ENCODE measurements around the gene TCOF1.

Gene TCOF1

GRCh38 chr5:150397782-150398721 lies 40.6 kb downstream of the TCOF1 start:
- TF ChIP-seq CREB1 (IDR thresholded peaks at IDR 0.05; ENCODE audit: low read depth), result no peak

GRCh38 chr5:150398722-150399523 lies 41.4 kb downstream of the TCOF1 start:
- TF ChIP-seq TCF12 (IDR thresholded peaks at IDR 0.05; ENCODE audit: low read depth), result no peak

GRCh38 chr5:150399524-150400211 lies 42.2 kb downstream of the TCOF1 start:
- no peak for TF ChIP-seq EGR1 (IDR thresholded peaks at IDR 0.05)
- no peak for TF ChIP-seq TEAD4 (IDR thresholded peaks at IDR 0.05)
- no peak for TF ChIP-seq CEBPB (IDR thresholded peaks at IDR 0.05)
- no peak for TF ChIP-seq EP300 (IDR thresholded peaks at IDR 0.05; ENCODE audit: borderline replicate concordance)
- TF ChIP-seq NFIC (IDR thresholded peaks at IDR 0.05), result no peak
- no peak for TF ChIP-seq RAD21 (IDR thresholded peaks at IDR 0.05; ENCODE audit: low read depth)

GRCh38 chr5:150400316-150401075 lies 43.0 kb downstream of the TCOF1 start:
- TF ChIP-seq MAX (IDR thresholded peaks at IDR 0.05) (no peak), NFIC (IDR thresholded peaks at IDR 0.05) (no peak), EGR1 (IDR thresholded peaks at IDR 0.05) (no peak), EP300 (IDR thresholded peaks at IDR 0.05; ENCODE audit: borderline replicate concordance) (no peak), TCF12 (IDR thresholded peaks at IDR 0.05; ENCODE audit: low read depth) (no peak), YY1 (IDR thresholded peaks at IDR 0.05; ENCODE audit: low read depth) (no peak), CREB1 (IDR thresholded peaks at IDR 0.05; ENCODE audit: low read depth) (no peak), FOXM1 (IDR thresholded peaks at IDR 0.05; ENCODE audit: borderline replicate concordance, low read depth) (no peak), TAF1 (IDR thresholded peaks at IDR 0.05; ENCODE audit: low read depth) (no peak), RAD21 (IDR thresholded peaks at IDR 0.05; ENCODE audit: low read depth) (no peak), TEAD4 (IDR thresholded peaks at IDR 0.05) (no peak), ZBTB7A (IDR thresholded peaks at IDR 0.05; ENCODE audit: low read depth) (no peak), USF1 (IDR thresholded peaks at IDR 0.05) (no peak), REST (IDR thresholded peaks at IDR 0.05; ENCODE audit: low read depth) (no peak), CEBPB (IDR thresholded peaks at IDR 0.05) (no peak)

- no peak for TF ChIP-seq TEAD4 (IDR thresholded peaks at IDR 0.05)
- TF ChIP-seq USF1 (IDR thresholded peaks at IDR 0.05), result no peak
- no peak for TF ChIP-seq REST (IDR thresholded peaks at IDR 0.05; ENCODE audit: low read depth)
- TF ChIP-seq ZBTB7A (IDR thresholded peaks at IDR 0.05; ENCODE audit: low read depth), result no peak
- TF ChIP-seq EGR1 (IDR thresholded peaks at IDR 0.05), result no peak
- TF ChIP-seq CEBPB (IDR thresholded peaks at IDR 0.05), result no peak
- TF ChIP-seq CREB1 (IDR thresholded peaks at IDR 0.05; ENCODE audit: low read depth), result no peak
- TF ChIP-seq YY1 (IDR thresholded peaks at IDR 0.05; ENCODE audit: low read depth), result no peak
- no peak for TF ChIP-seq TAF1 (IDR thresholded peaks at IDR 0.05; ENCODE audit: low read depth)
- TF ChIP-seq RAD21 (IDR thresholded peaks at IDR 0.05; ENCODE audit: low read depth), result no peak
- no peak for TF ChIP-seq TCF12 (IDR thresholded peaks at IDR 0.05; ENCODE audit: low read depth)
Observed at GRCh38 chr5:150401076-150401375, 43.5 kb downstream of the TCOF1 start.
